Measurements from ENCODE around the gene CFAP45.

DNA sequence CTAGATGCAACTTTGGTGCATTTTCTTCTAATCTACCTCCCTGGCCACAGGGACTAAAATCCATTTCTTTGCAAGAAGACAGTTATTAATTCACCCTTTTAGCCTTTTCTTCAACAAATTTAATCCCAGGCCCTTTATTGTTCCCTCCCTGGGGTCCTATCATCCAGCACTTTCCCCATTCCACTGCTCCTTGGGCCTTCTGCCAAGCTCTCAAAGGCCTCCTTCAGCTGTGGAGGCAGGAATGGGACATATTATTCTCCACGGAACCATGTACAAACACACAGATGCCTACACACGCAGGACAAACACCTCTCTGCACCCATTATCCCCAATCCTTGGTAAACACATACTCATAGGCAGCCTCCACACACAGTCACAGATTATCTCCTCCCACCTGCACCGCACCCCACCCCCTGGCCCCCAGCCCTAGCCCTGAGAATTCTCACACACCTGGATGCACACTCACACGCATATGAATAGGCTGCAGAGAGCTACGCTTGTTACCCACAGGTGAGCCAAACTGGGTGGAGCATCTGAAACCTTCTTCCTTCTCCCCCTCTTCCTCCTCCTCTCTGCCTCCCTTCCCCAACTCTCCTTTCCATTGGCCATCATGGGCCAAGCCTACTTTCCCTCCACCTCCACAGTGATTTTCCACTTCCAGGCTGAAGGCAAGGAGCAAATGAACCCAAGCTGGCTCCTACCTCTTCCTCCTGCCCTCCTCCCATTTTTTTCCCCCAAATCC, 13.7 kb upstream of the CFAP45 start:
- no peak for TF ChIP-seq POLR2A (IDR thresholded peaks at IDR 0.05)
- TF ChIP-seq, protein P1, sequence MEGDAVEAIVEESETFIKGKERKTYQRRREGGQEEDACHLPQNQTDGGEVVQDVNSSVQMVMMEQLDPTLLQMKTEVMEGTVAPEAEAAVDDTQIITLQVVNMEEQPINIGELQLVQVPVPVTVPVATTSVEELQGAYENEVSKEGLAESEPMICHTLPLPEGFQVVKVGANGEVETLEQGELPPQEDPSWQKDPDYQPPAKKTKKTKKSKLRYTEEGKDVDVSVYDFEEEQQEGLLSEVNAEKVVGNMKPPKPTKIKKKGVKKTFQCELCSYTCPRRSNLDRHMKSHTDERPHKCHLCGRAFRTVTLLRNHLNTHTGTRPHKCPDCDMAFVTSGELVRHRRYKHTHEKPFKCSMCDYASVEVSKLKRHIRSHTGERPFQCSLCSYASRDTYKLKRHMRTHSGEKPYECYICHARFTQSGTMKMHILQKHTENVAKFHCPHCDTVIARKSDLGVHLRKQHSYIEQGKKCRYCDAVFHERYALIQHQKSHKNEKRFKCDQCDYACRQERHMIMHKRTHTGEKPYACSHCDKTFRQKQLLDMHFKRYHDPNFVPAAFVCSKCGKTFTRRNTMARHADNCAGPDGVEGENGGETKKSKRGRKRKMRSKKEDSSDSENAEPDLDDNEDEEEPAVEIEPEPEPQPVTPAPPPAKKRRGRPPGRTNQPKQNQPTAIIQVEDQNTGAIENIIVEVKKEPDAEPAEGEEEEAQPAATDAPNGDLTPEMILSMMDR (IDR thresholded peaks at IDR 0.05): no peak

Data from thyroid gland (tissue), 4 donors.